Neural progenitor cell (in vitro differentiated cells): ENCODE data around the gene CBY1. TPM values are rescaled to one million over a fixed set of nuclear protein-coding genes. Genes with fewer than 3 reads are reported as not detected.

Experiments used
- DNase-seq: peaks from one replicate; pipeline ENCODE4 v3.0.0-alpha.2; 2016; ENCODE audit warnings: low spot score
- H2AFZ ChIP-seq: fragments of 200-600 bp; sonication (generic); replicated peaks from 2 replicates; pipeline ENCODE4 v1.6.1; 2016; ENCODE audit warnings: antibody characterized with exemption
- H3F3A ChIP-seq: fragments of 200-600 bp; sonication (generic); 2 replicates; pipeline ENCODE4 v1.6.1; 2016; ENCODE audit warnings: antibody characterized with exemption, low read depth
- H3K27ac ChIP-seq: fragments of 200-600 bp; sonication (generic); 2 replicates; pipeline ENCODE4 v1.5.1; 2016; ENCODE audit warnings: mild to moderate bottlenecking
- H3K27me3 ChIP-seq: fragments of 200-600 bp; sonication (generic); 2 replicates; pipeline ENCODE4 v1.6.1; 2016; ENCODE audit warnings: mild to moderate bottlenecking, moderate library complexity
- H3K36me3 ChIP-seq: fragments of 200-600 bp; sonication (generic); 2 replicates; pipeline ENCODE4 v1.5.1; 2016
- H3K4me1 ChIP-seq: fragments of 200-600 bp; sonication (generic); 2 replicates; pipeline ENCODE4 v1.6.1; 2016; ENCODE audit warnings: mixed run types
- H3K4me2 ChIP-seq: fragments of 200-600 bp; sonication (generic); 2 replicates; pipeline ENCODE4 v1.6.1; 2016
- H3K4me3 ChIP-seq: fragments of 200-600 bp; sonication (generic); 2 replicates; pipeline ENCODE4 v1.5.1; 2016
- H3K79me2 ChIP-seq: fragments of 200-600 bp; sonication (generic); 2 replicates; pipeline ENCODE4 v1.6.1; 2016; ENCODE audit warnings: low read depth
- H3K9ac ChIP-seq: fragments of 200-600 bp; sonication (generic); 2 replicates; pipeline ENCODE4 v1.6.1; 2016
- H3K9me3 ChIP-seq: fragments of 200-600 bp; sonication (generic); 2 replicates; pipeline ENCODE4 v1.5.1; 2016; ENCODE audit warnings: low read depth
- H4K20me1 ChIP-seq: fragments of 200-600 bp; sonication (generic); 2 replicates; pipeline ENCODE4 v1.6.1; 2016; ENCODE audit warnings: low read depth
- H3K27ac Mint-ChIP-seq: 3 replicates; pipeline ENCODE4 v1.8.0; 2021; ENCODE audit warnings: mixed read lengths
- H3K27me3 Mint-ChIP-seq: 2 replicates; pipeline ENCODE4 v1.8.0; 2022; ENCODE audit warnings: low read depth, mild to moderate bottlenecking, inconsistent platforms, moderate library complexity, mixed read lengths; ENCODE audit not compliant: insufficient read depth
- H3K36me3 Mint-ChIP-seq: 3 replicates; pipeline ENCODE4 v1.8.0; 2021; ENCODE audit warnings: mixed read lengths
- H3K4me1 Mint-ChIP-seq: 3 replicates; pipeline ENCODE4 v1.8.0; 2021; ENCODE audit warnings: mixed read lengths
- H3K4me3 Mint-ChIP-seq: 3 replicates; pipeline ENCODE4 v1.8.0; 2021; ENCODE audit warnings: mild to moderate bottlenecking, moderate library complexity, mixed read lengths
- H3K9me3 Mint-ChIP-seq: 3 replicates; pipeline ENCODE4 v1.8.0; 2020; ENCODE audit warnings: mixed read lengths
- EZH2 ChIP-seq: fragments of 200-600 bp; sonication (generic); IDR thresholded peaks from 2 replicates; pipeline ENCODE4 v1.6.1; 2017; ENCODE audit warnings: antibody characterized with exemption, mild to moderate bottlenecking, moderate library complexity
- EZH2phosphoT487 ChIP-seq: fragments of 200-600 bp; sonication (generic); IDR thresholded peaks from 2 replicates; pipeline ENCODE4 v1.6.1; 2017; ENCODE audit warnings: antibody characterized with exemption
- total RNA-seq: library from RNA; depleted of rRNA; stranded (reverse); fragments of >200 nt; gene quantifications from 2 replicates; pipeline ENCODE4 v1.2.3, GENCODE V29; 2015; ENCODE audit warnings: low replicate concordance
- TF ChIP-seq, protein P1 (sequence below): fragments of 200-600 bp; sonication (generic); IDR thresholded peaks from 2 replicates; pipeline ENCODE4 v1.5.1; 2017; ENCODE audit warnings: antibody characterized with exemption, mild to moderate bottlenecking

The CBY1 gene
- total RNA-seq, 1 donor from 2014 or later = 25.8 TPM

DNA sequence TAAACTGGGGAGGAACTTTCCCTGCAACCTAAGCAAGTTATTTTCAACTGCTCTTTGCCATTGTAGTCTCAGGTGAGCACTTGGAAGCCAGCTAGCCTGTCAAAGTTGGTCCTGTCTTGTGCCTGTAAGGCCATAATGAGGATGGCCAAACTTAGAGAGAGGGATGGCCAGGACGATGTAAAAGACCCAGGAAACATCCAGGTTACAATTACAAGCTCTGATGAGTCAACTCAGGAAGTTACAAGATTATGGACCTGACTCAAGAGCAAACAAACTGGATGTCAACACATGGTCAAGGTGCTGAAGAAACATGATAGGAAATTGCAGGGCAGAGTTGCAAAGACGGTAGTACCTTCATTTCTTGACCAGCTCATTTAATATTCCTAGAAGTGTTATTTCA, 50.9 kb downstream of the CBY1 start:
- TF ChIP-seq, protein P1, sequence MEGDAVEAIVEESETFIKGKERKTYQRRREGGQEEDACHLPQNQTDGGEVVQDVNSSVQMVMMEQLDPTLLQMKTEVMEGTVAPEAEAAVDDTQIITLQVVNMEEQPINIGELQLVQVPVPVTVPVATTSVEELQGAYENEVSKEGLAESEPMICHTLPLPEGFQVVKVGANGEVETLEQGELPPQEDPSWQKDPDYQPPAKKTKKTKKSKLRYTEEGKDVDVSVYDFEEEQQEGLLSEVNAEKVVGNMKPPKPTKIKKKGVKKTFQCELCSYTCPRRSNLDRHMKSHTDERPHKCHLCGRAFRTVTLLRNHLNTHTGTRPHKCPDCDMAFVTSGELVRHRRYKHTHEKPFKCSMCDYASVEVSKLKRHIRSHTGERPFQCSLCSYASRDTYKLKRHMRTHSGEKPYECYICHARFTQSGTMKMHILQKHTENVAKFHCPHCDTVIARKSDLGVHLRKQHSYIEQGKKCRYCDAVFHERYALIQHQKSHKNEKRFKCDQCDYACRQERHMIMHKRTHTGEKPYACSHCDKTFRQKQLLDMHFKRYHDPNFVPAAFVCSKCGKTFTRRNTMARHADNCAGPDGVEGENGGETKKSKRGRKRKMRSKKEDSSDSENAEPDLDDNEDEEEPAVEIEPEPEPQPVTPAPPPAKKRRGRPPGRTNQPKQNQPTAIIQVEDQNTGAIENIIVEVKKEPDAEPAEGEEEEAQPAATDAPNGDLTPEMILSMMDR = no peak
- TF ChIP-seq EZH2 (no peak), EZH2phosphoT487 (no peak)
- peaks cover 28% of the 10 kb centered on the region for H3K4me1 ChIP-seq
- H3K79me2 ChIP-seq = peaks cover 65% of the 10 kb centered on the region
- no peak overlapping the region for H3K27ac Mint-ChIP-seq
- H3K36me3 ChIP-seq = no peaks in the 10 kb centered on the region
- H3K27me3 Mint-ChIP-seq = peaks cover 14% of the 10 kb centered on the region
- no peaks in the 10 kb centered on the region for H3K9me3 ChIP-seq
- H3K27ac ChIP-seq = no peak overlapping the region
- H3K27me3 ChIP-seq = no peaks in the 10 kb centered on the region
- H4K20me1 ChIP-seq = peaks cover 64% of the 10 kb centered on the region
- no peaks in the 10 kb centered on the region for H3K9me3 Mint-ChIP-seq
- peaks cover 41% of the 10 kb centered on the region for H3K4me1 Mint-ChIP-seq
- H3K4me3 ChIP-seq = peak overlapping the region; percentile 88
- H3F3A ChIP-seq = peaks cover 28% of the 10 kb centered on the region
- H2AFZ ChIP-seq = no peak overlapping the region
- H3K4me2 ChIP-seq = peak overlapping the region; percentile 99
- peak overlapping the region; percentile 74 for H3K9ac ChIP-seq
- DNase-seq = no peak
- H3K4me3 Mint-ChIP-seq = peak overlapping the region; percentile 95
- H3K36me3 Mint-ChIP-seq = peaks cover 7% of the 10 kb centered on the region

DNA sequence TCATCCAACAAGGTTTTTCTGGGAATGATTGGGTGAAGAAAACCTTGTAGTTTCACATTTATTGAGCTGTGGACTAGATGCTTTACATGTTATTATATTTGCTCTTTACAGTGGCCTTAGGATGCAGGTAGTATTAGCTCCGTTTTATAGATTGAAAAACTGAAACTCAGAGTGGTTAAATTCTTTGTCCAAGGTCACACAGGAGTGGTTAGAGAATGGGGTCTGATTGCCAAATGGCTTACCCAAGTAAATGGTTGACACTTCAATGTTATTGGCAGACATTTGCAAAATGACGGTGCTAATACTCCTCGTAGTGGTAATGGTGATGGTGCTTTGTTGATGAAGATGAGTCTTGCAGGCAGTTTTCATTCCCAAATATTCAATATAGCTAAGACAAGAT, 51.5 kb downstream of the CBY1 start:
- no peaks in the 10 kb centered on the region for H3K36me3 ChIP-seq
- H3K4me2 ChIP-seq = peak overlapping the region; percentile 99
- no peak for DNase-seq
- H3K27ac Mint-ChIP-seq = no peak overlapping the region
- peak overlapping the region; percentile 88 for H3K4me3 ChIP-seq
- H3K4me1 Mint-ChIP-seq = peaks cover 48% of the 10 kb centered on the region
- H3K9me3 ChIP-seq = no peaks in the 10 kb centered on the region
- H3K4me3 Mint-ChIP-seq = peak overlapping the region; percentile 64
- H3K4me1 ChIP-seq = peaks cover 34% of the 10 kb centered on the region
- TF ChIP-seq EZH2phosphoT487 (no peak), EZH2 (no peak)
- TF ChIP-seq, protein P1 = no peak
- no peaks in the 10 kb centered on the region for H3K27me3 ChIP-seq
- peaks cover 35% of the 10 kb centered on the region for H3F3A ChIP-seq
- H3K79me2 ChIP-seq = peaks cover 72% of the 10 kb centered on the region
- H3K9me3 Mint-ChIP-seq = no peaks in the 10 kb centered on the region
- H3K27ac ChIP-seq = no peak overlapping the region
- peaks cover 70% of the 10 kb centered on the region for H4K20me1 ChIP-seq
- no peak overlapping the region for H3K9ac ChIP-seq
- H2AFZ ChIP-seq = no peak overlapping the region
- peaks cover 14% of the 10 kb centered on the region for H3K27me3 Mint-ChIP-seq
- H3K36me3 Mint-ChIP-seq = peaks cover 7% of the 10 kb centered on the region

DNA sequence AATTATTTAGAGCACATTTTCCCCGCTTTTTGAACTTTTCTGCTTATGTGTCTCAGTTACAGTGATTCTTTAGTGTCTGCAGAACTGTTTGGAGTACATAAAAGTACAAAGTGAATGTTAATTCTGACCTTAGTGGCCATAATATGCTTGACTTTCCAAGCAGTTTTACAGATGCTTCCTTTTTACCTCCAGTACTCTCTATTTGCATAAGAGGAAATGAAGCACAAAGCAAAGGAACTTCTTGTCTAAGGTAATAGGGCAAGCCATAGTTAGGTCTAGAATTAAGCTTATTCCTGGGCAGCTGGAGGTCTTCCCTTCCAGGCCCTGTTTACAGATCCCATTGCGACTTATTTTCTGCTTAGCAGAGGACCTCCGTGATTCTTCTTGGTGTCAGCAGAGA, 52.9 kb downstream of the CBY1 start:
- H3K9ac ChIP-seq = no peak overlapping the region
- no peak overlapping the region for H2AFZ ChIP-seq
- H3K9me3 ChIP-seq = no peaks in the 10 kb centered on the region
- H3K4me1 Mint-ChIP-seq = peaks cover 53% of the 10 kb centered on the region
- H3K4me3 Mint-ChIP-seq = no peak overlapping the region
- H3K36me3 Mint-ChIP-seq = peaks cover 10% of the 10 kb centered on the region
- H3K79me2 ChIP-seq = peaks cover 85% of the 10 kb centered on the region
- no peak overlapping the region for H3K27ac ChIP-seq
- H4K20me1 ChIP-seq = peaks cover 84% of the 10 kb centered on the region
- H3K27ac Mint-ChIP-seq = no peak overlapping the region
- no peaks in the 10 kb centered on the region for H3K36me3 ChIP-seq
- H3K4me2 ChIP-seq = no peak overlapping the region
- H3K4me3 ChIP-seq = no peak overlapping the region
- H3K27me3 Mint-ChIP-seq = peaks cover 19% of the 10 kb centered on the region
- DNase-seq = no peak
- H3K27me3 ChIP-seq = no peaks in the 10 kb centered on the region
- no peaks in the 10 kb centered on the region for H3K9me3 Mint-ChIP-seq
- H3F3A ChIP-seq = peaks cover 35% of the 10 kb centered on the region
- H3K4me1 ChIP-seq = peaks cover 45% of the 10 kb centered on the region
- TF ChIP-seq EZH2 = no peak
- TF ChIP-seq EZH2phosphoT487 = no peak
- TF ChIP-seq, protein P1 = no peak
